Stimulated activated CD4-positive, alpha-beta T cell treated with anti-CD3 and anti-CD28 coated beads, Interleukin-15, amount 100 ng/mL, for 1 hour (primary cell): ENCODE data around the gene CNTN2.

Source experiments
- DNase-seq, 2 donors: peaks; one replicate each; pipeline ENCODE4 v3.0.0-alpha.2; 2020; ENCODE audit warnings: low read depth in 1 of 2, low spot score in 1 of 2

The CNTN2 gene

GRCh38 chr1:205121660-205122488 lies 78.9 kb downstream of the CNTN2 start, which contains the start of gene RBBP5:
RBBP5 (minus strand) TSS chr1:205121978; CDS start chr1:205121873, 105 bp downstream.
- peak; percentile 91 to 92 for DNase-seq

DNA sequence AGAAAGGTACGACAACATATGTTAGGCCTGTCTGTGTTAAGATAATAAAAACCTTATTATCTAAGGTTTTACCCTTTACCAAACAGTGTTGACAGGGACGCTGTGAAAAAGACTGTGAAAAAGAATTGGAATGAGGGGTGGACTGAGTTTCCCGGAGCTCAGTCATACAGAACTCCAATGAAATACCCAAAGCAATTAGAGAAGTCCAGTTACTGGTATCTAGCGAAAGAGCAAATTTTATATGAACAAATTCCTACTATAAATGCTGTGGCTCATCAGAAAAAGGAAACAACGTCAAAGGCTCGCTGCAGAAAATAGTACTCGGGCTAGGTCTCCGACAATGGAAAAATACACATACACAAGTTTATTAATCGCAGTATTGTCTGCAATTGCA lies 79.5 kb downstream of the CNTN2 start:
- no peak for DNase-seq

GRCh38 chr1:205124726-205125125 lies 81.7 kb downstream of the CNTN2 start:
- no peak for DNase-seq

DNA sequence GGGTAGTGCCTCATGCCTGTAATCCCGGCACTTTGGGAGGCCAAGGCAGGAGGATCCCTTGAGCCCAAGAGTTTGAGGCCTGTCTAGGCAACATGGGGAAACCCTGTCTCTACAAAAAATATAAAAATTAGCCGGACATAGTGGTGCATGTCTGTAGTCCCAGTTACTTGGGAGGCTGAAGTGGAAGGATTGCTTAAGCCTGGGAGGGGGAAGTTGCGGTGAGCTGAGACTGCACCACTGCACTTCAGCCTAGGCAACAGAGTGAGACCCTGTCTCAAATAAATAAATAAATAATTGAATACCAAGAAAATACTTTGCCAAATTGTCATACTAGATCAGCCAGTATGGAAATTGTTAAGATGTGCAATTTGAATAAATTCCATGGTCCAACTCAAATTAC lies 84.6 kb downstream of the CNTN2 start:
- no peak for DNase-seq
